Natural killer cell treated with Interleukin-12 subunit alpha and Interleukin-12 subunit beta and Interleukin-15 and Interleukin-18, amount 100 ng/mL, for 72 hours (primary cell): ENCODE data around the gene FAM20C. TPM values are rescaled to one million over a fixed set of nuclear protein-coding genes. Genes with fewer than 3 reads are reported as not detected.
A peak's percentile ranks its signal among the peaks of the same experiment; 100 is the strongest.

Experiments
- ATAC-seq, 2 donors: fragments of 150-1000 bp; cut with Tn5 transposase in 1 of 2; sonication (Bioruptor Pico), chemical (Tn5 transposase) in 1 of 2; 2 replicates each; pipeline ENCODE4 v1.10.0; 2021
- DNase-seq: peaks from one replicate; pipeline ENCODE4 v3.0.0; 2022; ENCODE audit warnings: low spot score
- H3K27ac Mint-ChIP-seq, 2 donors: 1 replicate in 1 of 2; 2 replicates in 1 of 2; pipeline ENCODE4 v1.8.0; 2022; ENCODE audit warnings: mixed read lengths in 2 of 2, mild to moderate bottlenecking in 1 of 2, moderate library complexity in 1 of 2
- H3K27me3 Mint-ChIP-seq, 2 donors: 1 replicate in 1 of 2; 2 replicates in 1 of 2; pipeline ENCODE4 v1.8.0; 2022; ENCODE audit warnings: mixed read lengths in 2 of 2
- H3K36me3 Mint-ChIP-seq: one replicate; pipeline ENCODE4 v1.8.0; 2022; ENCODE audit warnings: mixed read lengths
- H3K4me1 Mint-ChIP-seq, 2 donors: 1 replicate in 1 of 2; 2 replicates in 1 of 2; pipeline ENCODE4 v1.8.0; 2022; ENCODE audit warnings: low read depth in 2 of 2, mixed read lengths in 2 of 2, mild to moderate bottlenecking in 1 of 2
- H3K4me3 Mint-ChIP-seq: one replicate; pipeline ENCODE4 v1.8.0; 2022; ENCODE audit warnings: mixed read lengths
- H3K9me3 Mint-ChIP-seq: 2 replicates; pipeline ENCODE4 v1.8.0; 2022; ENCODE audit warnings: mixed read lengths
- total RNA-seq, 2 donors: library from RNA; stranded (reverse); gene quantifications; one replicate each; pipeline ENCODE4 v1.2.3, GENCODE V29; 2022

The FAM20C gene
- total RNA-seq, 2 donors from 2014 or later: 0.62 to 0.98 TPM

GRCh38 chr7:244974-245373 is 52.6 kb downstream of the FAM20C start:
- Mint-ChIP-seq H3K9me3 (no peaks in the 10 kb centered on the region), H3K27ac (no peak overlapping the region), H3K4me1 (no peaks in the 10 kb centered on the region), H3K36me3 (no peaks in the 10 kb centered on the region), H3K27me3 (no peaks in the 10 kb centered on the region), H3K4me3 (no peak overlapping the region)
- ATAC-seq (no peak), DNase-seq (no peak)

DNA sequence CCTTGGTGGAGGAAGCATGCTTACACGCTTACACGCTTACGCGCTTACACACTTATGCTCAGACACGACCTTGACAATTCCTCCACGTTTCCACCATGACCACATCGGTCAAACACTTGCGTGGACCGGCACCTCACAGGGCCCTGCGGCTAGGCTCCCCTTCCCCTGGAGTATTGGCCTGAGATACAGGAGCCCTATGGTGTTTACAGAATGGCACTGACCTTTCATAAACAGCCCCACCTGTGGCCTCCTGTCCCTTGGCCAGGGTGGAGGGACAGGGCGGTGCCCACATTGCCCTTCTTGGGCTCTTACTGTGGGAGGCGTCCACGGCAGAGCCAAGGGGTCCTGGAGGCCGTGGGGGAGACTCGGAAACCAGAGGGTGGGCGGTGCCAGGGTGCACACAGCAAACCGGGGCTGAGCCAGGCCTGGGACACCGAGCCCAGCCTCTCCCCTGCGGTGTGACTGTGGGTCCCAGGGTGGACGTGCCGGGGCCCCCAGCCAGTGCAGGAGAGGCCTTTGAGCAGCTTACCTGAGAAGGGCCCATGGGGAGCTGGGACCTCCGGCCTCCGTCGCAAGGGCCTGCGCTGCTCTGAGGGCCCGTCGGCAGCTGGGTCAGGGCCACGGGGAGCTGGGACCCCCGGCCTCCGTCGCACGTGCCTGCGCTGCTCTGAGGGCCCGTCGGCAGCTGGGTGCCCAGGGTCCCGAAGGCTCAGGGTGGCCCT is 53.4 kb downstream of the FAM20C start:
- Mint-ChIP-seq H3K27ac (no peak overlapping the region), H3K27me3 (no peaks in the 10 kb centered on the region), H3K4me3 (no peak overlapping the region), H3K4me1 (no peaks in the 10 kb centered on the region), H3K9me3 (no peaks in the 10 kb centered on the region), H3K36me3 (no peaks in the 10 kb centered on the region)
- no peak for ATAC-seq
- DNase-seq: no peak

DNA sequence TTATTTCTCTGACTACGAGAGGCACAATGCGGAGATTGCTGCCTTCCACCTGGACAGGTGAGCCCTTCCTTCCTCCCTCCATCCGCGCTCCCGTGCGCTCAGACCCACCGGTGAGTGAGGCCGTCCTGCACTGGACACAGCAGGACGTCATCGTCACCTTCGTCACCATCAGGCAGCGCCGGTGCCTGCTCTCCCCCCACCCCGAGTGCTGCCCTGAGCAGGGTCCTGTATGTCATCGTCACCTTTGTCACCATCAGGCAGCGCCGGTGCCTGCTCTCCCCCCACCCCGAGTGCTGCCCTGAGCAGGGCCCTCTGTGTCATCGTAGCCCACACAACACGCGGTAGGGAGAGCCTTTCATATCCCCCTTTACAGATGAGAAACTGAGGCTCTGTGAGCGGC is 54.1 kb downstream of the FAM20C start:
- no peaks in the 10 kb centered on the region for H3K4me1 Mint-ChIP-seq
- H3K27ac Mint-ChIP-seq: no peak overlapping the region
- H3K27me3 Mint-ChIP-seq: no peaks in the 10 kb centered on the region
- DNase-seq (no peak), ATAC-seq (no peak)
- H3K4me3 Mint-ChIP-seq: no peak overlapping the region
- H3K36me3 Mint-ChIP-seq: no peaks in the 10 kb centered on the region
- H3K9me3 Mint-ChIP-seq: no peaks in the 10 kb centered on the region

DNA sequence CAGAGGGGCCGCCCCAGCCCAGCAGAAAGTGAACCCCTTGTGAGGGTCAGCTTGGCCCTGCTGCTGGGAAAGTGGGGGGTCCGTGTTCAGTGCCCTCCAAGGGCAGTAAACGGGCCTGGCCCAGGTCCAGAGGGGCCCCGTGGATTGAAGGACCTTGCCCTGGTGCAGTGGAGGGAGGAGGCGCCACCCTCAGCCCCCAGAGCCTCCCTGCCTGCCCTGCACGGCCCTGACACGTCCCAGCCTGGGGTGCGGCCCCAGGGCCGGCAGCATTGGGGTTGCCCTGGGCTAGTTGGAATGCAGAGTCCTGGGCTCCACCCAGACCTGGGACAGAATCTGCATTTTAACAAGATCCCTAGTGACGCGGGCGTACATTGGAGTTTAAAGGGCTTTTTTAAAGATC is 54.8 kb downstream of the FAM20C start:
- no peak overlapping the region for H3K4me3 Mint-ChIP-seq
- H3K36me3 Mint-ChIP-seq: no peaks in the 10 kb centered on the region
- H3K9me3 Mint-ChIP-seq: no peaks in the 10 kb centered on the region
- DNase-seq: no peak
- no peaks in the 10 kb centered on the region for H3K4me1 Mint-ChIP-seq
- H3K27me3 Mint-ChIP-seq: no peaks in the 10 kb centered on the region
- ATAC-seq: no peak
- H3K27ac Mint-ChIP-seq: no peak overlapping the region

GRCh38 chr7:247636-248035 is 55.3 kb downstream of the FAM20C start:
- H3K36me3 Mint-ChIP-seq: no peaks in the 10 kb centered on the region
- no peak overlapping the region for H3K27ac Mint-ChIP-seq
- no peaks in the 10 kb centered on the region for H3K9me3 Mint-ChIP-seq
- no peak for DNase-seq
- no peak for ATAC-seq
- H3K4me1 Mint-ChIP-seq: no peaks in the 10 kb centered on the region
- H3K4me3 Mint-ChIP-seq: no peak overlapping the region
- H3K27me3 Mint-ChIP-seq: no peaks in the 10 kb centered on the region

- Mint-ChIP-seq H3K9me3 (no peaks in the 10 kb centered on the region), H3K4me3 (no peak overlapping the region), H3K4me1 (no peaks in the 10 kb centered on the region), H3K27me3 (no peaks in the 10 kb centered on the region), H3K36me3 (no peaks in the 10 kb centered on the region), H3K27ac (no peak overlapping the region)
- ATAC-seq (no peak), DNase-seq (no peak)
Observed at GRCh38 chr7:248732-249435, 56.5 kb downstream of the FAM20C start.

DNA sequence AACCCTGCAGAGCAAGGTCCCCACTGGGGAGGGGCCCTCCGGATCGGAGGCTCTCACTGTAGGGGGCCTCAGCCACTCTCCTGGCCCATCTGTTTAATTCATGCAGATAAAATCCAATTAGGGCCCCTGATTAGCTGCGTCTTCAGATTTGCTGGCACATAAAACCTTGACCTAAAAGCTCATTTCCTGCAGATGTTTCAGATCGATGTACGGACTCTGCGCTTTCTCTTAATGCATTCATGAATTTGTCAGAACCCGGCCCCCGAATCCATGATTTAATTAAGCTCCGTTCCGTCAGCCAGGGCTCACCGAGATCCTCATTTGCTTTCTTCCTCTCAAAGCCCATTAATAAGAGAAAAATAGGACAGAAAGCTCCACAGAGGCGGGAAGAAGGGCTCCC is 57.6 kb downstream of the FAM20C start:
- H3K9me3 Mint-ChIP-seq: no peaks in the 10 kb centered on the region
- H3K36me3 Mint-ChIP-seq: no peaks in the 10 kb centered on the region
- no peak overlapping the region for H3K4me3 Mint-ChIP-seq
- no peaks in the 10 kb centered on the region for H3K4me1 Mint-ChIP-seq
- no peaks in the 10 kb centered on the region for H3K27me3 Mint-ChIP-seq
- no peak overlapping the region for H3K27ac Mint-ChIP-seq
- no peak for ATAC-seq
- no peak for DNase-seq

DNA sequence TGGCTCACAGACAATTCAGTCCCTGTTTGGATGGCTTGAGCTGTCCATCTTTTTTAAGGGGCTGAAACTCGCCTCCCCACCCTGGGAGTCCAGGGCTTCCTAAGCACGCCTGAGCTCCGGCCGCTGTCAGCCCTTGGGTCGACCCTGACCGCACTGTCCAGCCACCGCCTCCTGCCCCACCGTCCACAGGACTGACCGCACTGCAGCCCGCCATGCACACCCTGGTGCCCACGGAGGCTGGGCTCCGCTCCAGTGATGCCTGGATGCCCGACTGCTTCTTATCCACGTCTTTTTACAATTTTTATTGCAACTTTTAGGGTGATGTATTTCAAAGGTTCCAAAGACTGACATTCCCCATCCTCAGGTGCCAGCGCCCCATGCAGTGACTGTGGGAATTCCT is 58.2 kb downstream of the FAM20C start:
- no peaks in the 10 kb centered on the region for H3K27me3 Mint-ChIP-seq
- H3K9me3 Mint-ChIP-seq: no peaks in the 10 kb centered on the region
- H3K4me1 Mint-ChIP-seq: no peaks in the 10 kb centered on the region
- no peaks in the 10 kb centered on the region for H3K36me3 Mint-ChIP-seq
- ATAC-seq (no peak), DNase-seq (no peak)
- H3K27ac Mint-ChIP-seq: no peak overlapping the region
- H3K4me3 Mint-ChIP-seq: no peak overlapping the region

- H3K36me3 Mint-ChIP-seq: no peaks in the 10 kb centered on the region
- no peaks in the 10 kb centered on the region for H3K27me3 Mint-ChIP-seq
- ATAC-seq (no peak), DNase-seq (no peak)
- H3K27ac Mint-ChIP-seq: no peak overlapping the region
- no peaks in the 10 kb centered on the region for H3K9me3 Mint-ChIP-seq
- H3K4me3 Mint-ChIP-seq: no peak overlapping the region
- no peaks in the 10 kb centered on the region for H3K4me1 Mint-ChIP-seq
Observed at GRCh38 chr7:251005-251404, 58.6 kb downstream of the FAM20C start.

- ATAC-seq: no peak
- Mint-ChIP-seq H3K4me3 (no peak overlapping the region), H3K27me3 (no peaks in the 10 kb centered on the region), H3K27ac (no peak overlapping the region), H3K4me1 (no peaks in the 10 kb centered on the region), H3K9me3 (no peaks in the 10 kb centered on the region), H3K36me3 (no peaks in the 10 kb centered on the region)
- DNase-seq: no peak
Observed at GRCh38 chr7:251446-252175, 59.2 kb downstream of the FAM20C start.

DNA sequence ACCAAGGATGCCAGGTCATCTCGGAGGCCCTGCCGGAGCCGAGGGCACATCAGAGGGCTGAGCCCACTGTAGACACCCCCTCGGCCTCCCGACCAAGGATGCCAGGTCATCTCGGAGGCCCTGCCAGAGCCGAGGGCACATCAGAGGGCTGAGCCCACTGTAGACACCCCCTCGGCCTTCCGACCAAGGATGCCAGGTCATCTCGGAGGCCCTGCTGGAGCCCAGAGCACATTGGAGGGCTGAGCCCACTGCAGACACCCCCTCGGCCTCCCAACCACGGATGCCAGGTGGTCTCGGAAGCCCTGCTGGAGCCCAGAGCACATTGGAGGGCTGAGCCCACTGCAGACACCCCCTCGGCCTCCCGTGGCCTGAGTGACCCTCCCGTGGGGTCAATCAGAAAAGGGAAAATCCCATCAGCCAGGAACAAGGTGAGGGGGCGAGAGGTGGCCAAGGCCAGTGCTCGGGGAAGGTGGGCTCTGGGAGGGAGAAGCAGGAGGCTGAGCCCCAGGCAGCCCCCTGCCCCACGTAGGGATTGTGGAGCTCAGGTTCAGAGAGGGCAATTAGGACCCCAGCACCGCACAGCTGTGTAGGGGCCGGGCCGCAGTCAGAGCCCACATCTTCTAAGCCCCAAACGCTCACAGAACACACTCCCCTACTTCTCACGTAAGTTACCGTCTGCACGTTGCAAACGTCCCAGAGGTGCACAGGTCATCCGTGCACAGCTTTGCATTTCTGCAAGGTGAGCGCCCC is 60.0 kb downstream of the FAM20C start:
- no peaks in the 10 kb centered on the region for H3K36me3 Mint-ChIP-seq
- H3K4me3 Mint-ChIP-seq: no peak overlapping the region
- H3K27me3 Mint-ChIP-seq: no peaks in the 10 kb centered on the region
- H3K27ac Mint-ChIP-seq: no peak overlapping the region
- DNase-seq (no peak), ATAC-seq (no peak)
- H3K4me1 Mint-ChIP-seq: no peaks in the 10 kb centered on the region
- no peaks in the 10 kb centered on the region for H3K9me3 Mint-ChIP-seq

GRCh38 chr7:252981-253380 is 60.6 kb downstream of the FAM20C start:
- H3K4me1 Mint-ChIP-seq: no peaks in the 10 kb centered on the region
- no peaks in the 10 kb centered on the region for H3K27me3 Mint-ChIP-seq
- H3K36me3 Mint-ChIP-seq: no peaks in the 10 kb centered on the region
- no peak overlapping the region for H3K27ac Mint-ChIP-seq
- ATAC-seq (no peak), DNase-seq (no peak)
- H3K9me3 Mint-ChIP-seq: no peaks in the 10 kb centered on the region
- no peak overlapping the region for H3K4me3 Mint-ChIP-seq

- ATAC-seq (no peak), DNase-seq (peak; percentile 28)
- no peak overlapping the region for H3K27ac Mint-ChIP-seq
- no peaks in the 10 kb centered on the region for H3K36me3 Mint-ChIP-seq
- H3K9me3 Mint-ChIP-seq: no peaks in the 10 kb centered on the region
- no peaks in the 10 kb centered on the region for H3K27me3 Mint-ChIP-seq
- no peaks in the 10 kb centered on the region for H3K4me1 Mint-ChIP-seq
- H3K4me3 Mint-ChIP-seq: no peak overlapping the region
Observed at GRCh38 chr7:253581-254336, 61.4 kb downstream of the FAM20C start.
